ENCODE results near the gene TSPAN12. TPM values are rescaled to one million over a fixed set of nuclear protein-coding genes. Genes with fewer than 3 reads are reported as not detected.

The TSPAN12 gene
- total RNA-seq, 1 experiment from 2014 or later = 7.4 TPM

GRCh38 chr7:120775755-120776154 lies 82.2 kb downstream of the TSPAN12 start:
- Histone ChIP-seq H4K20me1 (ENCODE audit: insufficient read depth) (no peaks in the 10 kb centered on the region), H3K79me2 (ENCODE audit: insufficient read depth, low read length) (no peaks in the 10 kb centered on the region), H3K36me3 (ENCODE audit: control insufficient read depth in 1 of 2, insufficient read depth in 2 of 2, low read length in 2 of 2) (no peaks in the 10 kb centered on the region), H2AFZ (ENCODE audit: low read depth, low read length, poor library complexity, severe bottlenecking) (no peak overlapping the region), H3K4me3 (replicated peaks in 1 of 2; ENCODE audit: low read depth in 1 of 2, low read length in 2 of 2) (no peak overlapping the region), H3K9ac (ENCODE audit: low read length) (no peak overlapping the region), H3K9me3 (ENCODE audit: control insufficient read depth in 1 of 2, insufficient read depth in 1 of 2, low read depth in 1 of 2, low read length in 2 of 2) (no peaks in the 10 kb centered on the region), H3K27me3 (ENCODE audit: insufficient read depth, low read length) (no peaks in the 10 kb centered on the region), H3K4me1 (ENCODE audit: control insufficient read depth in 1 of 2, insufficient read depth in 2 of 2, low read length in 2 of 2) (no peaks in the 10 kb centered on the region), H3K9me2 (ENCODE audit: insufficient read depth) (no peaks in the 10 kb centered on the region), H3K27ac (ENCODE audit: low read depth, low read length) (no peak overlapping the region), H3K4me2 (ENCODE audit: low read length) (no peak overlapping the region)
- intact Hi-C loops (cut with micrococcal nuclease) = no loop called here
- RAD21 ChIA-PET (ENCODE audit: low non-redundant PET in 1 of 2, low total read pairs in 2 of 2, uncharacterized antibody in 2 of 2, unreplicated experiment in 2 of 2) = no interaction called here
- ATAC-seq = no peak
- TF ChIP-seq SIN3A (IDR thresholded peaks at IDR 0.05; ENCODE audit: low read depth) (no peak), ELF1 (IDR thresholded peaks at IDR 0.05; ENCODE audit: borderline replicate concordance, low read depth) (no peak)
- POLR2A ChIA-PET = interaction anchor here (0.7 kb wide), 1 partner anchor 498 kb away, joined by 4 read pairs; no protein-coding TSS in a partner anchor
- CTCF ChIA-PET = no interaction called here
- DNase-seq (ENCODE audit: low read depth, low spot score) = no peak
- BruUV-seq (replicated peaks) = no TSS peak

- intact Hi-C loops (cut with micrococcal nuclease) = no loop called here
- no peak for DNase-seq (ENCODE audit: low read depth, low spot score)
- Histone ChIP-seq H3K27me3 (ENCODE audit: insufficient read depth, low read length) (no peaks in the 10 kb centered on the region), H4K20me1 (ENCODE audit: insufficient read depth) (no peaks in the 10 kb centered on the region), H3K9me3 (ENCODE audit: control insufficient read depth in 1 of 2, insufficient read depth in 1 of 2, low read depth in 1 of 2, low read length in 2 of 2) (no peaks in the 10 kb centered on the region), H3K4me2 (ENCODE audit: low read length) (no peak overlapping the region), H3K4me3 (replicated peaks in 1 of 2; ENCODE audit: low read depth in 1 of 2, low read length in 2 of 2) (no peak overlapping the region), H2AFZ (ENCODE audit: low read depth, low read length, poor library complexity, severe bottlenecking) (no peak overlapping the region), H3K9me2 (ENCODE audit: insufficient read depth) (no peaks in the 10 kb centered on the region), H3K4me1 (ENCODE audit: control insufficient read depth in 1 of 2, insufficient read depth in 2 of 2, low read length in 2 of 2) (no peaks in the 10 kb centered on the region), H3K79me2 (ENCODE audit: insufficient read depth, low read length) (no peaks in the 10 kb centered on the region), H3K27ac (ENCODE audit: low read depth, low read length) (no peak overlapping the region), H3K9ac (ENCODE audit: low read length) (no peak overlapping the region), H3K36me3 (ENCODE audit: control insufficient read depth in 1 of 2, insufficient read depth in 2 of 2, low read length in 2 of 2) (no peaks in the 10 kb centered on the region)
- ChIA-PET POLR2A (no interaction called here), CTCF (no interaction called here), RAD21 (ENCODE audit: low non-redundant PET in 1 of 2, low total read pairs in 2 of 2, uncharacterized antibody in 2 of 2, unreplicated experiment in 2 of 2) (no interaction called here)
- no TSS peak for BruUV-seq (replicated peaks)
- no peak for ATAC-seq
- TF ChIP-seq CEBPB (IDR thresholded peaks at IDR 0.05; ENCODE audit: low read depth) (no peak), SP1 (IDR thresholded peaks at IDR 0.05; ENCODE audit: low read depth) (no peak), EGR1 (IDR thresholded peaks at IDR 0.05; ENCODE audit: low read depth) (no peak), EZH2 (IDR thresholded peaks at IDR 0.05) (no peak), ELF1 (IDR thresholded peaks at IDR 0.05; ENCODE audit: borderline replicate concordance, low read depth) (no peak), SIN3A (IDR thresholded peaks at IDR 0.05; ENCODE audit: low read depth) (no peak), EZH2phosphoT487 (IDR thresholded peaks at IDR 0.05; ENCODE audit: borderline replicate concordance) (no peak), REST (IDR thresholded peaks at IDR 0.05; ENCODE audit: low read depth) (no peak), ZFX (IDR thresholded peaks at IDR 0.05) (no peak), TCF7L2 (IDR thresholded peaks at IDR 0.05; ENCODE audit: borderline replicate concordance, extremely low read depth, insufficient read depth, insufficient read length) (no peak), MAX (IDR thresholded peaks at IDR 0.05) (no peak), POLR2A (IDR thresholded peaks at IDR 0.05; ENCODE audit: borderline replicate concordance, extremely low read depth, insufficient read depth, insufficient read length) (no peak), POLR2AphosphoS5 (IDR thresholded peaks at IDR 0.05; ENCODE audit: low read depth, low read length) (no peak), JUND (IDR thresholded peaks at IDR 0.05) (no peak)
- TF ChIP-seq, protein P1, sequence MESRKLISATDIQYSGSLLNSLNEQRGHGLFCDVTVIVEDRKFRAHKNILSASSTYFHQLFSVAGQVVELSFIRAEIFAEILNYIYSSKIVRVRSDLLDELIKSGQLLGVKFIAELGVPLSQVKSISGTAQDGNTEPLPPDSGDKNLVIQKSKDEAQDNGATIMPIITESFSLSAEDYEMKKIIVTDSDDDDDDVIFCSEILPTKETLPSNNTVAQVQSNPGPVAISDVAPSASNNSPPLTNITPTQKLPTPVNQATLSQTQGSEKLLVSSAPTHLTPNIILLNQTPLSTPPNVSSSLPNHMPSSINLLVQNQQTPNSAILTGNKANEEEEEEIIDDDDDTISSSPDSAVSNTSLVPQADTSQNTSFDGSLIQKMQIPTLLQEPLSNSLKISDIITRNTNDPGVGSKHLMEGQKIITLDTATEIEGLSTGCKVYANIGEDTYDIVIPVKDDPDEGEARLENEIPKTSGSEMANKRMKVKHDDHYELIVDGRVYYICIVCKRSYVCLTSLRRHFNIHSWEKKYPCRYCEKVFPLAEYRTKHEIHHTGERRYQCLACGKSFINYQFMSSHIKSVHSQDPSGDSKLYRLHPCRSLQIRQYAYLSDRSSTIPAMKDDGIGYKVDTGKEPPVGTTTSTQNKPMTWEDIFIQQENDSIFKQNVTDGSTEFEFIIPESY (IDR thresholded peaks at IDR 0.05; ENCODE audit: extremely low read depth, insufficient replicate concordance, low read length) = no peak
These were observed 83.5 kb downstream of the TSPAN12 start for GRCh38 chr7:120774481-120774880.
